Small intestine (tissue), 4 donors: ENCODE results near the gene ADORA2A. TPM values are rescaled to one million over a fixed set of nuclear protein-coding genes. Genes with fewer than 3 reads are reported as not detected.

ENCODE experiments used
- polyA plus RNA-seq, 4 donors: library from polyadenylated mRNA; stranded (reverse) in 3 of 4; unstranded in 1 of 4; fragments of 200-250 nt in 3 of 4; fragments of 120-200 nt in 1 of 4; gene quantifications; one replicate each; pipeline versions ENCODE4 v1.2.1 to v1.2.3, GENCODE V29; 2013
- donor health status: healthy with polysubstance abuse.
- donor health status: Bipolar disorder and iron deficiency.
- donor health status: healthy.

ADORA2A gene
- polyA plus RNA-seq, 4 donors = 0.67 to 9.0 (median 2.5) TPM

Other genes with a start within 250 kb of the ADORA2A start
- gene SUSD2, start 246.1 kb upstream of the ADORA2A start, polyA plus RNA-seq = 10 to 100 TPM in 2 of 4 donors, 1 to 10 TPM in 2; 6.1 to 82.9 (median 11.3) TPM
- 10 to 100 TPM in 2 of 4 donors, 1 to 10 TPM in 1, under 1 TPM in 1; 0.67 to 31.2 (median 10.0) TPM for gene GGT5, start 182.5 kb upstream of the ADORA2A start, polyA plus RNA-seq
- gene SPECC1L, start 156.8 kb upstream of the ADORA2A start, polyA plus RNA-seq = 10 to 100 TPM in 2 of 4 donors, 1 to 10 TPM in 2; 6.0 to 29.9 (median 9.9) TPM
- 10 to 100 TPM in 1 of 4 donors, 1 to 10 TPM in 2, under 1 TPM in 1; 0.12 to 11.2 (median 3.1) TPM for gene UPB1, start 67.7 kb downstream of the ADORA2A start, polyA plus RNA-seq
- 100 to 1,000 TPM; 147 to 494 (median 314) TPM for gene GUCD1, start 127.5 kb downstream of the ADORA2A start, polyA plus RNA-seq
- gene SNRPD3, start 128.4 kb downstream of the ADORA2A start, polyA plus RNA-seq = 100 to 1,000 TPM; 150 to 162 (median 154) TPM
- gene LRRC75B, start 165.5 kb downstream of the ADORA2A start, polyA plus RNA-seq = 100 to 1,000 TPM in 2 of 4 donors, 10 to 100 TPM in 2; 15.5 to 123 (median 76.5) TPM
- gene GGT1, start 175.6 kb downstream of the ADORA2A start, polyA plus RNA-seq = 100 to 1,000 TPM in 3 of 4 donors, 10 to 100 TPM in 1; 44.2 to 581 (median 265) TPM